ENCODE results near the gene RPL37A. TPM values are rescaled to one million over a fixed set of nuclear protein-coding genes. Genes with fewer than 3 reads are reported as not detected.

RPL37A gene
- total and polyA plus RNA-seq, 9 of the 15 experiments (the other 6 are each of a cell fraction or from before 2014, with no cell fraction given) = 1,938 to 3,349 (median 2,436) TPM

GRCh38 chr2:216463148-216463547 lies 35.5 kb upstream of the RPL37A start:
- intact Hi-C loops (cut with micrococcal nuclease) = no loop called here
- TF ChIP-seq JUN (IDR thresholded peaks at IDR 0.05; ENCODE audit: borderline replicate concordance, low read depth, low read length) = no peak
- no peak for TF ChIP-seq JUN (CRISPR knock-in tag; IDR thresholded peaks at IDR 0.05; ENCODE audit: borderline replicate concordance)
- TF ChIP-seq ZNF232 (CRISPR knock-in tag; IDR thresholded peaks at IDR 0.05) = no peak
- no peak for TF ChIP-seq MLLT1 (IDR thresholded peaks at IDR 0.05)
- TF ChIP-seq NR3C1 (CRISPR knock-in tag; IDR thresholded peaks at IDR 0.05) = no peak
- no peak for TF ChIP-seq ZNF444 (CRISPR knock-in tag; IDR thresholded peaks at IDR 0.05)
- TF ChIP-seq GABPB1 (CRISPR knock-in tag; IDR thresholded peaks at IDR 0.05) = no peak
- no peak for TF ChIP-seq ZFP1 (CRISPR knock-in tag; IDR thresholded peaks at IDR 0.05)
- no peak for TF ChIP-seq RFX5 (IDR thresholded peaks at IDR 0.05; ENCODE audit: low read depth, low read length)
- TF ChIP-seq ZNF408 (CRISPR knock-in tag; IDR thresholded peaks at IDR 0.05; ENCODE audit: low read depth) = no peak
- TF ChIP-seq CLOCK (CRISPR knock-in tag; IDR thresholded peaks at IDR 0.05; ENCODE audit: borderline replicate concordance) = no peak
- no peak for TF ChIP-seq TCF3 (CRISPR knock-in tag; IDR thresholded peaks at IDR 0.05)
- TF ChIP-seq FOSL1 (tag; conservative IDR thresholded peaks at IDR 0.05) = no peak
- ChIA-PET CTCF (ENCODE audit: low intra/inter-chr PET ratio) (no interaction called here), POLR2A (no interaction called here)
- H3K4me2 ChIP-seq (ENCODE audit: insufficient read depth, low read length) = no peak overlapping the region
- no peaks in the 10 kb centered on the region for H3K79me2 ChIP-seq (ENCODE audit: control insufficient read depth, insufficient read depth, low read length)
- no peaks in the 10 kb centered on the region for H3K9me1 ChIP-seq (ENCODE audit: control insufficient read depth, insufficient read depth, low read length)
- H3K4me3 ChIP-seq = no peak overlapping the region
- no TSS peak for BruUV-seq (replicated peaks)
- in situ Hi-C loops (cut with MboI) = no loop called here
- H4K20me1 ChIP-seq (replicated peaks; ENCODE audit: control insufficient read depth, insufficient read depth, low read length) = no peaks in the 10 kb centered on the region
- WGBS (ENCODE audit: insufficient coverage, low coverage, missing lambda C conversion rate) = 52% methylated on average over 2 of the region's 2 CpGs
- no peak overlapping the region for H3K9ac ChIP-seq (ENCODE audit: insufficient read depth in 1 of 2, low read depth in 2 of 2, low read length in 2 of 2)
- peaks cover 8% of the 10 kb centered on the region; the same call in 1 of the 3 replicates for H3K36me3 ChIP-seq (ENCODE audit: control insufficient read depth, insufficient read depth, low read length)
- ATAC-seq = no peak
- H2AFZ ChIP-seq (ENCODE audit: low read depth, low read length) = no peak overlapping the region
- FAIRE-seq = no peak
- DNase-seq (ENCODE audit: extremely low read depth in 1 of 4, low spot score in 3 of 4) = no peak
- no peaks in the 10 kb centered on the region for H3K9me3 ChIP-seq (replicated peaks; ENCODE audit: control insufficient read depth, insufficient read depth, low read depth, low read length)
- no peaks in the 10 kb centered on the region for H3K27me3 ChIP-seq (ENCODE audit: control insufficient read depth in 2 of 2, insufficient read depth in 2 of 2, low read length in 2 of 2)
- no peaks in the 10 kb centered on the region for H3K4me1 ChIP-seq (replicated peaks in 1 of 2; ENCODE audit: control insufficient read depth in 2 of 2, insufficient read depth in 2 of 2, low read length in 2 of 2)
- no peak overlapping the region for H3K27ac ChIP-seq (ENCODE audit: extremely low read depth, low read depth, low read length)
